NB4 (cell line): Measurements from ENCODE around the gene GIT2.

Experiments
- DNase-seq: peaks from one replicate; pipeline ENCODE4 v3.0.0; 2010; ENCODE audit warnings: low read depth
- H3K4me3 ChIP-seq: one replicate; pipeline ENCODE4 v1.5.1; 2011; ENCODE audit warnings: mild to moderate bottlenecking, low read depth, low read length, moderate library complexity
- CTCF ChIP-seq: IDR thresholded peaks from one replicate; pipeline ENCODE4 v1.5.1; 2012; ENCODE audit warnings: low read depth, low read length
- MAX ChIP-seq: IDR thresholded peaks from 2 replicates; pipeline ENCODE4 v1.6.1; 2011; ENCODE audit warnings: low read depth, low read length
- MYC ChIP-seq: IDR thresholded peaks from 2 replicates; pipeline ENCODE4 v1.6.1; 2011; ENCODE audit warnings: low read depth, low read length
- POLR2A ChIP-seq: IDR thresholded peaks from 2 replicates; pipeline ENCODE4 v1.6.1; 2011; ENCODE audit warnings: mild to moderate bottlenecking; ENCODE audit not compliant: insufficient read length; ENCODE audit errors: extremely low read depth

Gene GIT2

GRCh38 chr12:109962398-109962797, 33.8 kb downstream of the GIT2 start:
- no peak for DNase-seq
- no peak overlapping the region for H3K4me3 ChIP-seq
- TF ChIP-seq CTCF, result no peak
- no peak for TF ChIP-seq POLR2A
- TF ChIP-seq MAX, result no peak
- TF ChIP-seq MYC, result no peak

- H3K4me3 ChIP-seq, result no peak overlapping the region
- TF ChIP-seq POLR2A (no peak), MYC (no peak), MAX (no peak), CTCF (no peak)
- no peak for DNase-seq
Observed at GRCh38 chr12:109961612-109962011, 34.6 kb downstream of the GIT2 start.

GRCh38 chr12:109961201-109961600, 35.0 kb downstream of the GIT2 start:
- no peak overlapping the region for H3K4me3 ChIP-seq
- no peak for DNase-seq
- TF ChIP-seq POLR2A (no peak), MAX (no peak), MYC (no peak), CTCF (no peak)

GRCh38 chr12:109959411-109960093, 36.6 kb downstream of the GIT2 start:
- no peak for DNase-seq
- H3K4me3 ChIP-seq, result no peak overlapping the region
- TF ChIP-seq MAX (no peak), POLR2A (no peak), CTCF (no peak), MYC (no peak)

- DNase-seq, result no peak
- H3K4me3 ChIP-seq, result no peak overlapping the region
- no peak for TF ChIP-seq CTCF
- no peak for TF ChIP-seq MYC
- no peak for TF ChIP-seq POLR2A
- TF ChIP-seq MAX, result no peak
Observed at GRCh38 chr12:109958374-109958773, 37.8 kb downstream of the GIT2 start.

- no peak for TF ChIP-seq MYC
- TF ChIP-seq CTCF, result no peak
- DNase-seq, result no peak
Observed at GRCh38 chr12:109953656-109954055, 42.5 kb downstream of the GIT2 start.

More at GRCh38 chr12:109953656-109954055, 42.5 kb downstream of the GIT2 start:
- H3K4me3 ChIP-seq, result no peak overlapping the region
